SIG-M5 treated with dmso at 0.1 percent for 504 hours (cell line): ENCODE data around the gene ABCB1.
A peak's percentile ranks its signal among the peaks of the same experiment; 100 is the strongest.
"Not testable (repeated sequence)": the region's sequence is repeated elsewhere in the genome, so short reads cannot be mapped to it uniquely, and the experiment has no call there.

ENCODE experiments used
- DNase-seq: peaks from one replicate; lab custom pipeline; 2025; ENCODE audit not compliant: unreplicated experiment; lab: John Stamatoyannopoulos, UW

Gene ABCB1

GRCh38 chr7:87474533-87475358 is 125.9 kb downstream of the ABCB1 start:
- DNase-seq = peak; percentile 93

- peak; percentile 8 for DNase-seq
These were observed 126.7 kb downstream of the ABCB1 start for GRCh38 chr7:87473986-87474385.

GRCh38 chr7:87473192-87473591 is 127.5 kb downstream of the ABCB1 start:
- DNase-seq = peak; percentile 0

GRCh38 chr7:87471473-87471872 is 129.2 kb downstream of the ABCB1 start:
- DNase-seq = no peak

- DNase-seq = not testable (repeated sequence)
These were observed 131.5 kb downstream of the ABCB1 start for GRCh38 chr7:87469204-87469603.

GRCh38 chr7:87465534-87465880 is 135.2 kb downstream of the ABCB1 start:
- DNase-seq = not testable (repeated sequence)

- DNase-seq = peak; percentile 45
These were observed 135.7 kb downstream of the ABCB1 start for GRCh38 chr7:87464830-87465533.

- DNase-seq = no peak
These were observed 136.7 kb downstream of the ABCB1 start for GRCh38 chr7:87463982-87464381.

GRCh38 chr7:87460444-87460843 is 140.2 kb downstream of the ABCB1 start:
- not testable (repeated sequence) for DNase-seq

- DNase-seq = no peak
These were observed 140.7 kb downstream of the ABCB1 start for GRCh38 chr7:87459941-87460340.

GRCh38 chr7:87458148-87458547 is 142.5 kb downstream of the ABCB1 start:
- DNase-seq = no peak

GRCh38 chr7:87456247-87456646 is 144.4 kb downstream of the ABCB1 start:
- no peak for DNase-seq
